Fibroblast of the aortic adventitia (primary cell): ENCODE data around the gene MACO1. TPM values are rescaled to one million over a fixed set of nuclear protein-coding genes. Genes with fewer than 3 reads are reported as not detected.
"Not testable (repeated sequence)": the region's sequence is repeated elsewhere in the genome, so short reads cannot be mapped to it uniquely, and the experiment has no call there.

Experiments
- DNase-seq: peaks from one replicate; pipeline ENCODE4 v3.0.0-alpha.2; 2010; ENCODE audit warnings: low read depth
- H3K4me3 ChIP-seq: 2 replicates; pipeline ENCODE4 v1.5.1; 2011; ENCODE audit warnings: low read depth, mild to moderate bottlenecking, control low read depth, low read length, moderate library complexity
- total RNA-seq: library from RNA; depleted of rRNA; stranded (reverse); fragments of >200 nt; gene quantifications from 2 replicates; pipeline ENCODE4 v1.2.3, GENCODE V29; 2012; ENCODE audit warnings: low replicate concordance
- TF ChIP-seq, protein P1 (sequence below): IDR thresholded peaks from 2 replicates; pipeline ENCODE4 v1.5.1; 2011; ENCODE audit warnings: mild to moderate bottlenecking, low read length, control low read depth, inconsistent platforms; ENCODE audit not compliant: insufficient read depth

Gene MACO1
- total RNA-seq, 1 donor: 17.3 TPM

- H3K4me3 ChIP-seq: no peak overlapping the region
- TF ChIP-seq, protein P1, sequence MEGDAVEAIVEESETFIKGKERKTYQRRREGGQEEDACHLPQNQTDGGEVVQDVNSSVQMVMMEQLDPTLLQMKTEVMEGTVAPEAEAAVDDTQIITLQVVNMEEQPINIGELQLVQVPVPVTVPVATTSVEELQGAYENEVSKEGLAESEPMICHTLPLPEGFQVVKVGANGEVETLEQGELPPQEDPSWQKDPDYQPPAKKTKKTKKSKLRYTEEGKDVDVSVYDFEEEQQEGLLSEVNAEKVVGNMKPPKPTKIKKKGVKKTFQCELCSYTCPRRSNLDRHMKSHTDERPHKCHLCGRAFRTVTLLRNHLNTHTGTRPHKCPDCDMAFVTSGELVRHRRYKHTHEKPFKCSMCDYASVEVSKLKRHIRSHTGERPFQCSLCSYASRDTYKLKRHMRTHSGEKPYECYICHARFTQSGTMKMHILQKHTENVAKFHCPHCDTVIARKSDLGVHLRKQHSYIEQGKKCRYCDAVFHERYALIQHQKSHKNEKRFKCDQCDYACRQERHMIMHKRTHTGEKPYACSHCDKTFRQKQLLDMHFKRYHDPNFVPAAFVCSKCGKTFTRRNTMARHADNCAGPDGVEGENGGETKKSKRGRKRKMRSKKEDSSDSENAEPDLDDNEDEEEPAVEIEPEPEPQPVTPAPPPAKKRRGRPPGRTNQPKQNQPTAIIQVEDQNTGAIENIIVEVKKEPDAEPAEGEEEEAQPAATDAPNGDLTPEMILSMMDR: no peak
- DNase-seq: no peak
Observed at GRCh38 chr1:25450891-25451290, 20.2 kb downstream of the MACO1 start.

- DNase-seq: no peak
- TF ChIP-seq, protein P1: no peak
- H3K4me3 ChIP-seq: no peak overlapping the region
Observed at GRCh38 chr1:25451908-25452307, 21.2 kb downstream of the MACO1 start.

- no peak overlapping the region for H3K4me3 ChIP-seq
- TF ChIP-seq, protein P1: no peak
- DNase-seq: no peak
Observed at GRCh38 chr1:25456502-25456901, 25.8 kb downstream of the MACO1 start.

DNA sequence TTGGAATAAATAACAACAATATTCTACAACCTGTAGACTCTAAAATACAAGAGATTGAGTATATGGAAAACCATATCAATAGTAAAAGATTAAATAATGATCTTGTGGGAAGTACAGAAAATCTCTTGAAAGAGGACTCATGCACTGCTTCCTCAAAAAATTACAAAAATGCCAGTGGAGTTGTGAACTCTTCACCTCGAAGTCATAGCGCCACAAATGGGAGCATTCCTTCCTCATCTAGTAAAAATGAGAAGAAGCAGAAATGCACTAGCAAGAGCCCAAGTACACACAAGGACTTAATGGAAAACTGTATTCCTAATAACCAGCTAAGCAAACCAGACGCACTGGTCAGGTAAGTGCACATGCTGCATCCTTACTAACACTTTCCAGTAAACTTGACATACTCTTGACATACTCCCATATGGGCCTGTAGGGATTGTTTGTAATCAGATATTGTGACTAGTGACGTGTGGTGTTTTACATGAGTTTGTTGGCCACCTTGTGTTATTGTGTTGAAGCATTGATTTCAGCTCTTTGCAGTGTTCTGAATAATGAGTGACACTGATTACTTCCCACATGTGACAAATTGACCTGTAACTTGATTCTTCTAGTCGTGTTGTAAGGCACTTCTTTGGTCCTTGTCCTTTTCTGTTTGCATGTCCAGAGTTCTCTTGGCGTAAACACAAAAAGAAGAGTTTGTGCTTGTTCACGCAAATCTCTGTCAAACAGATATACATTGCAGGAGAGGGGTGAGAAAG lies 28.0 kb downstream of the MACO1 start:
- H3K4me3 ChIP-seq: no peak overlapping the region
- TF ChIP-seq, protein P1: no peak
- DNase-seq: no peak

- no peak for DNase-seq
- TF ChIP-seq, protein P1: no peak
- H3K4me3 ChIP-seq: no peak overlapping the region
Observed at GRCh38 chr1:25460020-25460419, 29.3 kb downstream of the MACO1 start.

DNA sequence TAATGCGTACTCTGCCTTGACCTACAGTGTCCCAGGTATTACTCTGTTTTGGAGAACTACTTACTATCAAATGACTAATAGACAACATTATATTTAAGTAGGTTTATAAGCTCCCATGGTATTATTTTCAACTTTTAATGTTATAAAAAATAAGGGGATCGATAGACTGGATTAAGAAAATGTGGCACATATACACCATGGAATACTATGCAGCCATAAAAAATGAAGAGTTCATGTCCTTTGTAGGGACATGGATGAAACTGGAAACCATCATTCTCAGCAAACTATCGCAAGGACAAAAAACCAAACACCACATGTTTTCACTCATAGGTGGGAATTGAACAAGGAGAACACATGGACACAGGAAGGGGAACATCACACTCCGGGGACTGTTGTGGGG lies 30.1 kb downstream of the MACO1 start:
- DNase-seq, H3K4me3 ChIP-seq: not testable (repeated sequence)

DNA sequence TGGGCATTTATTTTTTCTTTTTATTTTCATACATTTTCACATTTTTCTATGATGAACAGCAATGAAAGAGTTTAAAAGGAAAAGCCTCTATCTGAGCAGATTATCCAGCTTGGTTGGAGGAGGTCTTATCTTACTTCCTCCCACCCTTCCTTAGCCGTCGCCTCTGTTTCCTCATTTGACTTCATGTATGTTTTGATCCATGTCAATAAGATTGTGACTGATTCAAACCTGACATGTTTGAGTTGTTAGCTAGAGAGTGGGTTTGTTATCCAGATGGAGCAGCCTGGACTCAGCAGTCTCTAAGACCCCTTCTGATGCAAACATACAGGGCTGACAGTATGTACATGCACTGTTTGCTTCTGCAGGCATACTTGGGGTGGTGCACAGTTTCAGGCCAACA lies 31.2 kb downstream of the MACO1 start:
- H3K4me3 ChIP-seq: no peak overlapping the region
- no peak for DNase-seq
- TF ChIP-seq, protein P1: no peak
